H1 (cell line): ENCODE results near the gene PPP2R3C. TPM values are rescaled to one million over a fixed set of nuclear protein-coding genes. Genes with fewer than 3 reads are reported as not detected.

Source experiments
- CTCF ChIA-PET: fragments of 300-600 bp; sonication (Branson Sonifier 250); formaldehyde crosslinking; loops from one replicate; lab custom pipeline; 2021; ENCODE audit not compliant: partially characterized antibody; lab: Charles Lee
- POLR2A ChIA-PET: fragments of 300-600 bp; sonication (Branson Sonifier 250); formaldehyde crosslinking; loops from one replicate; lab custom pipeline; 2021; ENCODE audit warnings: inconsistent platforms; ENCODE audit not compliant: partially characterized antibody; lab: Charles Lee
- DNase-seq, 2 experiments: peaks; one replicate each; pipeline versions ENCODE4 v3.0.0 to v3.0.0-alpha.2; 2010 to 2022; ENCODE audit warnings: low spot score in 2 of 2, low read depth in 1 of 2, mixed read lengths in 1 of 2
- FAIRE-seq: peaks from 2 replicates; lab custom pipeline; 2011; peaks lifted over from hg19 to GRCh38; lab: Jason Lieb, UNC
- H2AFZ ChIP-seq: 2 replicates; pipeline ENCODE4 v1.8.1; 2012; ENCODE audit warnings: low read length, inconsistent platforms
- H2AK5ac ChIP-seq: 2 replicates; pipeline ENCODE4 v1.6.1; 2013; ENCODE audit warnings: low read depth, low read length
- H2BK120ac ChIP-seq: replicated peaks from 2 replicates; pipeline ENCODE3; 2013; ENCODE audit warnings: low read depth, low read length, inconsistent platforms
- H2BK12ac ChIP-seq: 2 replicates; pipeline ENCODE4 v1.6.1; 2013; ENCODE audit warnings: low read depth, low read length
- H2BK15ac ChIP-seq: 2 replicates; pipeline ENCODE4 v1.6.1; 2013; ENCODE audit warnings: low read length
- H2BK20ac ChIP-seq: 2 replicates; pipeline ENCODE4 v1.6.1; 2013; ENCODE audit warnings: low read length
- H2BK5ac ChIP-seq: 2 replicates; pipeline ENCODE4 v1.6.1; 2013; ENCODE audit warnings: low read depth, low read length
- H3K14ac ChIP-seq: 2 replicates; pipeline ENCODE4 v1.6.1; 2013; ENCODE audit warnings: inconsistent platforms; ENCODE audit not compliant: insufficient read length
- H3K18ac ChIP-seq: 2 replicates; pipeline ENCODE4 v1.6.1; 2013; ENCODE audit warnings: low read length; ENCODE audit errors: extremely low read depth
- H3K23ac ChIP-seq: 2 replicates; pipeline ENCODE4 v1.6.1; 2013; ENCODE audit warnings: inconsistent platforms; ENCODE audit not compliant: insufficient read length
- H3K23me2 ChIP-seq: 2 replicates; pipeline ENCODE4 v1.6.1; 2013; ENCODE audit warnings: low read depth, low read length
- H3K27ac ChIP-seq: 2 replicates; pipeline ENCODE4 v1.6.1; 2011; ENCODE audit warnings: low read depth, low read length, inconsistent platforms
- H3K27me3 ChIP-seq, 4 experiments: replicated peaks in 1 of 4; 1 replicate in 1 of 4; 2 replicates in 3 of 4; pipeline versions ENCODE4 v1.6.1 to v1.8.1; 2011 to 2013; ENCODE audit warnings: low read length in 3 of 4, mild to moderate bottlenecking in 3 of 4, inconsistent platforms in 2 of 4, mixed read lengths in 2 of 4, moderate library complexity in 1 of 4; ENCODE audit not compliant: control insufficient read depth in 3 of 4, insufficient read depth in 3 of 4; ENCODE audit errors: extremely low read depth in 1 of 4
- H3K36me3 ChIP-seq, 4 experiments: 2 replicates each; pipeline versions ENCODE4 v1.6.1 to v1.8.1; 2011 to 2013; ENCODE audit warnings: mild to moderate bottlenecking in 4 of 4, low read length in 3 of 4, moderate library complexity in 2 of 4, control low read depth in 1 of 4, inconsistent platforms in 1 of 4; ENCODE audit not compliant: insufficient read depth in 4 of 4, control insufficient read depth in 2 of 4
- H3K4ac ChIP-seq: replicated peaks from 2 replicates; pipeline ENCODE3; 2013; ENCODE audit warnings: low read length, low read depth, mixed read lengths, inconsistent platforms; ENCODE audit not compliant: insufficient read length
- H3K4me1 ChIP-seq, 4 experiments: replicated peaks in 1 of 4; 1 replicate in 1 of 4; 2 replicates in 3 of 4; pipeline versions ENCODE4 v1.6.1 to v1.8.1; 2011 to 2013; ENCODE audit warnings: low read length in 3 of 4, inconsistent platforms in 2 of 4, mixed read lengths in 1 of 4; ENCODE audit not compliant: insufficient read depth in 4 of 4, control insufficient read depth in 3 of 4
- H3K4me2 ChIP-seq, 2 experiments: 2 replicates each; pipeline versions ENCODE4 v1.6.1 to v1.8.1; 2011 to 2013; ENCODE audit warnings: low read depth in 2 of 2, low read length in 2 of 2, control low read depth in 1 of 2, inconsistent platforms in 1 of 2, mild to moderate bottlenecking in 1 of 2; ENCODE audit not compliant: insufficient read depth in 1 of 2
- H3K4me3 ChIP-seq, 4 experiments: fragments of 200-600, 300-600 bp in 1 of 4; sonication (generic), shearing (Covaris generic), sonication (Bioruptor Twin) in 1 of 4; 2 replicates each; pipeline versions ENCODE4 v1.5.1 to v1.8.1; 2011 to 2016; ENCODE audit warnings: low read length in 4 of 4, low read depth in 3 of 4, control low read depth in 2 of 4, inconsistent platforms in 2 of 4, mild to moderate bottlenecking in 2 of 4, mixed read lengths in 1 of 4, moderate library complexity in 1 of 4; ENCODE audit not compliant: insufficient read depth in 2 of 4; ENCODE audit errors: extremely low read depth in 1 of 4
- H3K56ac ChIP-seq: replicated peaks from 2 replicates; pipeline ENCODE3; 2013; ENCODE audit warnings: low read depth, mild to moderate bottlenecking, mixed read lengths, low read length, inconsistent platforms; ENCODE audit not compliant: insufficient read length
- H3K79me1 ChIP-seq: 2 replicates; pipeline ENCODE4 v1.6.1; 2013; ENCODE audit warnings: low read depth, low read length, control low read depth
- H3K79me2 ChIP-seq, 2 experiments: 2 replicates each; pipeline versions ENCODE4 v1.6.1 to v1.8.1; 2012 to 2013; ENCODE audit warnings: low read length in 2 of 2, mild to moderate bottlenecking in 2 of 2, inconsistent platforms in 1 of 2; ENCODE audit not compliant: insufficient read depth in 2 of 2, control insufficient read depth in 1 of 2
- H3K9ac ChIP-seq, 4 experiments: replicated peaks in 1 of 4; 1 replicate in 1 of 4; 2 replicates in 3 of 4; pipeline versions ENCODE4 v1.6.1 to v1.8.1; 2011 to 2013; ENCODE audit warnings: low read depth in 3 of 4, low read length in 3 of 4, control low read depth in 2 of 4, mild to moderate bottlenecking in 2 of 4, moderate library complexity in 2 of 4, inconsistent platforms in 1 of 4; ENCODE audit errors: extremely low read depth in 1 of 4
- H3K9me3 ChIP-seq, 2 experiments: 2 replicates each; pipeline versions ENCODE4 v1.6.1 to v1.8.1; 2012 to 2013; ENCODE audit warnings: mild to moderate bottlenecking in 2 of 2, moderate library complexity in 2 of 2, control low read depth in 1 of 2, inconsistent platforms in 1 of 2, low read depth in 1 of 2, low read length in 1 of 2, mixed read lengths in 1 of 2; ENCODE audit not compliant: insufficient read depth in 2 of 2
- H4K20me1 ChIP-seq, 2 experiments: replicated peaks in 1 of 2; 2 replicates each; pipeline versions ENCODE3 to v1.8.1; 2011 to 2013; ENCODE audit warnings: inconsistent platforms in 2 of 2, low read length in 2 of 2, mild to moderate bottlenecking in 1 of 2; ENCODE audit not compliant: insufficient read depth in 2 of 2, control insufficient read depth in 1 of 2
- H4K5ac ChIP-seq: 2 replicates; pipeline ENCODE4 v1.6.1; 2013; ENCODE audit warnings: low read length, low read depth, mixed read lengths, inconsistent platforms; ENCODE audit not compliant: insufficient read length
- H4K8ac ChIP-seq: 2 replicates; pipeline ENCODE4 v1.8.0; 2013; ENCODE audit warnings: mild to moderate bottlenecking, moderate library complexity, low read length, inconsistent platforms; ENCODE audit not compliant: insufficient read depth; ENCODE audit errors: extremely low read depth
- H4K91ac ChIP-seq: replicated peaks from 2 replicates; pipeline ENCODE3; 2013; ENCODE audit warnings: low read length, mixed read lengths, inconsistent platforms; ENCODE audit not compliant: insufficient read length
- CBX8 ChIP-seq: fragments of 300-800, 300-1000 bp; sonication (generic); IDR thresholded peaks from 2 replicates; pipeline ENCODE4 v1.7.1; 2016; ENCODE audit warnings: low read depth, low read length, borderline replicate concordance
- HDAC2 ChIP-seq, 2 experiments: fragments of 300-600 bp in 1 of 2; sonication (generic) in 1 of 2; IDR thresholded peaks; 2 replicates each; pipeline ENCODE4 v1.6.1; 2011 to 2012; ENCODE audit warnings: low read depth in 2 of 2, low read length in 2 of 2, mild to moderate bottlenecking in 2 of 2, moderate library complexity in 2 of 2, borderline replicate concordance in 1 of 2, inconsistent platforms in 1 of 2
- WGBS, 2 experiments: shearing (Covaris generic) in 1 of 2; methylation state at CpG; one replicate each; pipeline versions ENCODE4 v1.1.6 to v1.1.7; 2013 to 2015; ENCODE audit warnings: low lambda C conversion rate in 2 of 2, mixed read lengths in 2 of 2, inconsistent platforms in 1 of 2, low coverage in 1 of 2, missing lambda C conversion rate in 1 of 2; ENCODE audit not compliant: insufficient replicate concordance in 2 of 2, insufficient coverage in 1 of 2, insufficient read length in 1 of 2; ENCODE audit errors: extremely low coverage in 1 of 2, missing lambda C conversion rate in 1 of 2; 5-methylcytosine and 5-hydroxymethylcytosine counted together
- polyA plus RNA-seq, 7 experiments: library from polyadenylated mRNA; depleted of rRNA in 3 of 7; stranded (reverse) in 5 of 7; unstranded in 2 of 7; fragments of >200 nt in 5 of 7; fragments of 200-250 nt in 2 of 7; gene quantifications; 1 replicate in 5 of 7; 2 replicates in 1 of 7; 4 replicates in 1 of 7; pipeline versions ENCODE4 v1.2.1 to v1.2.3, GENCODE V29; 2011 to 2013; ENCODE audit warnings: missing spikeins in 2 of 7, mixed read lengths in 2 of 7
- total RNA-seq: library from RNA; stranded (reverse); fragmentation: NEBNext Ultra II Directional; extraction: Animal tissue kit (Norgen Biotek cat#: 25700); gene quantifications from 2 replicates; pipeline ENCODE4 v1.2.1, GENCODE V29; 2021

PPP2R3C gene
- total and polyA plus RNA-seq, 2 of the 8 experiments (the other 6 are each of a cell fraction or from before 2014, with no cell fraction given), result 7.1 to 26.7 TPM

DNA sequence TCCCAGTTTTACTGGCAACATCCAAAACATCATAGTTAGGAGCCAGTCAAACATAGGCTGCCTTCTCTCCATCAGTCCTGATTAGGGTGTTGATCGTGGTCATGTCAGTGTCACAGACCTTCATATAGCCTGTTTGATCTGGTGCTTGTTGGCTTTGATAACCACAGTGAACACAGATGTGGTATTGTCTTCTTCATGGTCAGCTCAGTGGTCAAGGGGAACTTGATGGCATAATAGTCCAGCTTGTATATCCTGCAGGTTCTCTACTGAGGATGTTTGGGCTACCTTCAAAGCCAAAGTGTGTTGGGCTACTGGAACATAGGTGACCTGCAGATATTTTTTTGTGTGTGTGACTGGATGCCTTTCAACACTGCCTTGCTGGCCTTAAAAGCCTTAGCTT lies 22.2 kb upstream of the PPP2R3C start:
- H3K23me2 ChIP-seq, result no peaks in the 10 kb centered on the region
- H3K36me3 ChIP-seq, result peaks cover 0 to 10% (median 0%) of the 10 kb centered on the region in 4 experiments; a peak in 3 of 8 replicates
- no peak overlapping the region for H4K91ac ChIP-seq
- H3K23ac ChIP-seq, result no peak overlapping the region
- no peak overlapping the region for H2BK120ac ChIP-seq
- H3K4me1 ChIP-seq, result no peaks in the 10 kb centered on the region; a peak in 1 of 7 replicates
- no peak overlapping the region for H4K5ac ChIP-seq
- no peak overlapping the region for H3K56ac ChIP-seq
- H3K4ac ChIP-seq, result no peak overlapping the region
- no peak overlapping the region for H3K18ac ChIP-seq
- H3K14ac ChIP-seq, result no peak overlapping the region
- FAIRE-seq (no peak), DNase-seq (no peak)
- H4K8ac ChIP-seq, result no peak overlapping the region
- H3K79me1 ChIP-seq, result no peaks in the 10 kb centered on the region
- WGBS, 2 experiments, result 94% methylated on average over 1 of the region's 1 CpG; no CpG with 5 or more reads in 1 of the 2 experiments
- H2BK5ac ChIP-seq, result no peak overlapping the region
- no peak overlapping the region for H2BK20ac ChIP-seq
- no peaks in the 10 kb centered on the region for H3K9me3 ChIP-seq
- no peaks in the 10 kb centered on the region for H3K27me3 ChIP-seq
- no peak overlapping the region for H2BK15ac ChIP-seq
- H3K4me2 ChIP-seq, result no peak overlapping the region
- no peak overlapping the region for H3K9ac ChIP-seq
- no peak overlapping the region for H3K4me3 ChIP-seq
- CTCF ChIA-PET, result interaction anchor here (0.8 to 10.8 kb wide), 3 partner anchors 11 to 274 kb away, joined by 3 to 198 read pairs (median 24); no protein-coding TSS in a partner anchor
- H3K79me2 ChIP-seq, result peaks cover 0 to 3% of the 10 kb centered on the region in 2 experiments; a peak in 1 of 4 replicates
- H4K20me1 ChIP-seq, result no peaks in the 10 kb centered on the region
- H2AK5ac ChIP-seq, result no peak overlapping the region
- POLR2A ChIA-PET, result interaction anchor here (1.5 kb wide), 1 partner anchor 22 kb away, joined by 3 read pairs; the partner anchor contains the start of gene PPP2R3C
- no peak overlapping the region for H2AFZ ChIP-seq
- H2BK12ac ChIP-seq, result no peak overlapping the region
- no peak overlapping the region for H3K27ac ChIP-seq
- TF ChIP-seq HDAC2 (IDR thresholded peaks at IDR 0.05; ENCODE audit: borderline replicate concordance in 1 of 2, low read depth in 2 of 2, low read length in 2 of 2) (no peak), CBX8 (no peak)
